ENCODE measurements around the gene HESX1. TPM values are rescaled to one million over a fixed set of nuclear protein-coding genes. Genes with fewer than 3 reads are reported as not detected.
A peak's percentile ranks its signal among the peaks of the same experiment; 100 is the strongest.

HESX1 gene
- polyA plus RNA-seq, 1 experiment, result 0.46 TPM

GRCh38 chr3:57227930-57228751, 28.4 kb upstream of the HESX1 start:
- peak overlapping the region; percentile 90 for H3K4me3 ChIP-seq (ENCODE audit: low read depth, low read length)
- H3K27me3 ChIP-seq (ENCODE audit: control insufficient read depth, insufficient read depth, low read length), result no peaks in the 10 kb centered on the region
- H3K27ac ChIP-seq (ENCODE audit: low read depth, low read length), result no peak overlapping the region
- TF ChIP-seq CTCF (IDR thresholded peaks at IDR 0.05; ENCODE audit: low read depth, low read length), result no peak
- no peak for DNase-seq (ENCODE audit: low read depth, low spot score)
- ChIA-PET CTCF (interaction anchor here (0.5 to 1.2 kb wide), 4 partner anchors 58 to 232 kb away, joined by 3 to 4 read pairs (median 4); no protein-coding TSS in a partner anchor), POLR2A (interaction anchor here (0.9 kb wide), 1 partner anchor 546 kb away, joined by 3 read pairs; the partner anchor contains the start of gene TASOR)
- H3K9me3 ChIP-seq (ENCODE audit: control insufficient read depth, insufficient read depth, low read length), result no peaks in the 10 kb centered on the region

- no peaks in the 10 kb centered on the region for H3K27me3 ChIP-seq (ENCODE audit: control insufficient read depth, insufficient read depth, low read length)
- POLR2A ChIA-PET, result no interaction called here
- no peak for TF ChIP-seq CTCF (IDR thresholded peaks at IDR 0.05; ENCODE audit: low read depth, low read length)
- H3K4me3 ChIP-seq (ENCODE audit: low read depth, low read length), result peak within 1 kb of the TSS; percentile 90
- DNase-seq (ENCODE audit: low read depth, low spot score), result peak; percentile 53
- H3K27ac ChIP-seq (ENCODE audit: low read depth, low read length), result peak within 1 kb of the TSS; percentile 84
- CTCF ChIA-PET, result interaction anchor here (1.1 to 1.5 kb wide), 4 partner anchors 57 to 74 kb away, joined by 4 to 7 read pairs (median 4); no protein-coding TSS in a partner anchor
- H3K9me3 ChIP-seq (ENCODE audit: control insufficient read depth, insufficient read depth, low read length), result no peaks in the 10 kb centered on the region
Measured at GRCh38 chr3:57227204-57227929, 27.6 kb upstream of the HESX1 start, which contains the start of gene APPL1. APPL1 (plus strand) TSS chr3:57227729; CDS start chr3:57227884, 155 bp downstream.

GRCh38 chr3:57226176-57226575, 26.4 kb upstream of the HESX1 start:
- CTCF ChIA-PET, result interaction anchor here (1.5 kb wide), 2 partner anchors 56 to 57 kb away, joined by 4 to 7 read pairs; no protein-coding TSS in a partner anchor
- DNase-seq (ENCODE audit: low read depth, low spot score), result no peak
- H3K27ac ChIP-seq (ENCODE audit: low read depth, low read length), result no peak overlapping the region
- no peak overlapping the region for H3K4me3 ChIP-seq (ENCODE audit: low read depth, low read length)
- no peaks in the 10 kb centered on the region for H3K9me3 ChIP-seq (ENCODE audit: control insufficient read depth, insufficient read depth, low read length)
- POLR2A ChIA-PET, result no interaction called here
- no peaks in the 10 kb centered on the region for H3K27me3 ChIP-seq (ENCODE audit: control insufficient read depth, insufficient read depth, low read length)
- TF ChIP-seq CTCF (IDR thresholded peaks at IDR 0.05; ENCODE audit: low read depth, low read length), result no peak

GRCh38 chr3:57224856-57225255, 25.1 kb upstream of the HESX1 start:
- no peak overlapping the region for H3K4me3 ChIP-seq (ENCODE audit: low read depth, low read length)

More at GRCh38 chr3:57224856-57225255, 25.1 kb upstream of the HESX1 start:
- CTCF ChIA-PET, result interaction anchor here (1.1 to 4.4 kb wide), 2 partner anchors 55 to 124 kb away, joined by 3 to 27 read pairs; no protein-coding TSS in a partner anchor
- no peak for TF ChIP-seq CTCF (IDR thresholded peaks at IDR 0.05; ENCODE audit: low read depth, low read length)
- Histone ChIP-seq H3K9me3 (ENCODE audit: control insufficient read depth, insufficient read depth, low read length) (no peaks in the 10 kb centered on the region), H3K27ac (ENCODE audit: low read depth, low read length) (no peak overlapping the region), H3K27me3 (ENCODE audit: control insufficient read depth, insufficient read depth, low read length) (no peaks in the 10 kb centered on the region)
- POLR2A ChIA-PET, result no interaction called here
- no peak for DNase-seq (ENCODE audit: low read depth, low spot score)

Measured in AG04450 (cell line).